Ascending aorta (tissue), 2 donors: ENCODE results near the gene TCEAL8. TPM values are rescaled to one million over a fixed set of nuclear protein-coding genes. Genes with fewer than 3 reads are reported as not detected.

Source experiments
- DNase-seq, 2 donors: peaks; one replicate each; pipeline ENCODE4 v3.0.0-alpha.2; 2019; ENCODE audit warnings: low spot score in 2 of 2
- H3K27ac ChIP-seq, 2 donors: fragments of 200-600 bp; sonication (generic); one replicate each; pipeline ENCODE4 v1.5.1; 2016 to 2017; ENCODE audit warnings: mild to moderate bottlenecking in 1 of 2
- H3K27me3 ChIP-seq: fragments of 200-600 bp; sonication (generic); one replicate; pipeline ENCODE4 v1.5.1; 2017
- H3K36me3 ChIP-seq, 2 donors: fragments of 200-600 bp; sonication (generic); one replicate each; pipeline ENCODE4 v1.5.1; 2016
- H3K4me1 ChIP-seq, 2 donors: fragments of 200-600 bp; sonication (generic); one replicate each; pipeline ENCODE4 v1.5.1; 2016 to 2017; ENCODE audit warnings: mild to moderate bottlenecking in 1 of 2
- H3K4me3 ChIP-seq, 2 donors: fragments of 200-600 bp; sonication (generic); one replicate each; pipeline ENCODE4 v1.5.1; 2016 to 2017; ENCODE audit warnings: mild to moderate bottlenecking in 1 of 2
- H3K9me3 ChIP-seq, 2 donors: fragments of 200-600 bp; sonication (generic); one replicate each; pipeline ENCODE4 v1.5.1; 2016
- intact Hi-C: fragments of 100-400 bp; cut with DNase I; formaldehyde crosslinking; loops from one replicate; pipeline ENCODE4 v1.15.1; 2023
- total RNA-seq: library from RNA; depleted of rRNA; stranded (reverse); fragments of >200 nt; gene quantifications from one replicate; pipeline ENCODE4 v1.1.0, GENCODE V29; 2016
- TF ChIP-seq, protein P1 (sequence below), 3 experiments: fragments of 200-600 bp in 2 of 3; fragments of 450-650 bp in 1 of 3; sonication (generic) in 2 of 3; IDR thresholded peaks; one replicate each; pipeline ENCODE4 v1.5.1; 2016 to 2019; ENCODE audit warnings: antibody characterized with exemption in 3 of 3, mild to moderate bottlenecking in 1 of 3, moderate library complexity in 1 of 3

Gene TCEAL8
- total RNA-seq, 1 donor from 2014 or later: 39.1 TPM

DNA sequence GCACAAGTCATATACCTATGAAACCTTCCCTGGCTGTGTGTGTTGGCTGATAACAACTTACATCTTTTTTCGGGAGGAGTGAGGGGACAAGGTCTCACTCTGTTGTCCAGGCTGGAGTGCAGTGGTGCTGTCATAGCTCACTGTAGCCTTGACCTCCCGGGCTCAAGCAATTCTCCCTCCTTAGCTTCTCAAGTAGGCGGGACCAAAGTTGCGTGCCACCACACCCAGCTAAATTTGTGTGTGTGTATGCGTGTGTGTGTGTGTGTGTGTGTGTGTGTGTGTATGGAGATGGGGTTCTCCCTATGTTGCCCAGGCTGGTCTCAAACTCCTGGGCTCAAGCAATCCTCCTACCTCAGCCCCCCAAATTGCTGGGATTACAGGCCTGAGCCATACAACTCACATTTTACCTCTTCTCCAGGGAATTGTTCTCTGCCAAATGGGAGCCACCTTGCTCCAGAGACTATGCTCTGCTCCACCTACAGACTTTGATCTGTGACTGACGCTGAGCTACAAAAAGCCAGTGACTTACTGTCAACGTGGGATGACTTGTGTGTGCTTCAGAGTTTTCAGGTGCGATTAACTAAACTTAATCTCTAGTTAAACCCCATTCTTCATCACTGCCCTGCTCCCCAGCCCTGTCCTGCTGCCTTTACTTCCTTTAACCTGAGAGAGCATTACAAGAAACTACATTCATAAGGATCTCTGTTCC lies 42.1 kb downstream of the TCEAL8 start:
- Histone ChIP-seq H3K4me3 (no peak overlapping the region), H3K27me3 (no peaks in the 10 kb centered on the region), H3K4me1 (no peaks in the 10 kb centered on the region), H3K27ac (no peak overlapping the region), H3K36me3 (no peaks in the 10 kb centered on the region), H3K9me3 (no peaks in the 10 kb centered on the region)
- TF ChIP-seq, protein P1, sequence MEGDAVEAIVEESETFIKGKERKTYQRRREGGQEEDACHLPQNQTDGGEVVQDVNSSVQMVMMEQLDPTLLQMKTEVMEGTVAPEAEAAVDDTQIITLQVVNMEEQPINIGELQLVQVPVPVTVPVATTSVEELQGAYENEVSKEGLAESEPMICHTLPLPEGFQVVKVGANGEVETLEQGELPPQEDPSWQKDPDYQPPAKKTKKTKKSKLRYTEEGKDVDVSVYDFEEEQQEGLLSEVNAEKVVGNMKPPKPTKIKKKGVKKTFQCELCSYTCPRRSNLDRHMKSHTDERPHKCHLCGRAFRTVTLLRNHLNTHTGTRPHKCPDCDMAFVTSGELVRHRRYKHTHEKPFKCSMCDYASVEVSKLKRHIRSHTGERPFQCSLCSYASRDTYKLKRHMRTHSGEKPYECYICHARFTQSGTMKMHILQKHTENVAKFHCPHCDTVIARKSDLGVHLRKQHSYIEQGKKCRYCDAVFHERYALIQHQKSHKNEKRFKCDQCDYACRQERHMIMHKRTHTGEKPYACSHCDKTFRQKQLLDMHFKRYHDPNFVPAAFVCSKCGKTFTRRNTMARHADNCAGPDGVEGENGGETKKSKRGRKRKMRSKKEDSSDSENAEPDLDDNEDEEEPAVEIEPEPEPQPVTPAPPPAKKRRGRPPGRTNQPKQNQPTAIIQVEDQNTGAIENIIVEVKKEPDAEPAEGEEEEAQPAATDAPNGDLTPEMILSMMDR (IDR thresholded peaks at IDR 0.05): no peak
- no peak for DNase-seq
- intact Hi-C loops: loop anchor here (10.0 kb wide), 1 partner anchor 142 kb away; the partner anchor contains the start of gene TCEAL9

GRCh38 chrX:103211012-103211715 lies 43.8 kb downstream of the TCEAL8 start:
- H3K27ac ChIP-seq: no peak overlapping the region
- H3K27me3 ChIP-seq: no peaks in the 10 kb centered on the region
- H3K4me1 ChIP-seq: no peaks in the 10 kb centered on the region
- H3K4me3 ChIP-seq: no peak overlapping the region
- intact Hi-C loops: loop anchor here (1.0 to 10.0 kb wide), 2 partner anchors 144 to 253 kb away; partner anchors contain the start of gene TCEAL9
- H3K36me3 ChIP-seq: no peaks in the 10 kb centered on the region
- TF ChIP-seq, protein P1 (IDR thresholded peaks at IDR 0.05): peak; percentile 24 to 53 (median 39)
- DNase-seq: peak in 1 of 2 donors; percentile 65
- no peaks in the 10 kb centered on the region for H3K9me3 ChIP-seq

DNA sequence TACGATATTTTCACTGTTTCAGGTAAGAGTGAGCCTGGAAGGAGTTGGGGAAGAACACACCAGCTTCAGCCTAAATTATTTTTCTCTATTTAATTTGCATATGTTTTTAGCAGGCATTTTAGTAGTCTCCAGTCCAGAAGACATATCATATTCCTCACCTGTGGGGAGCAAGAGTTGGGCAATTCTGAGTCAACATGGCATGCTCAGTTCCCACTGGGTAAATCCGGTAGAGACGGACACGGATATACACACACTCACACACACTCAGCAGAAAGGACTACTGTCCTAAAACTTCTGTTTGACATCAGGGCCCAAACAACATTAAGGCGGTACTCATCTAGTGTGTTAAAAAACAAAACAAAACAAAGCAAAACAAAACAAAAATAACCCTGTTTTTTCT lies 44.9 kb downstream of the TCEAL8 start:
- TF ChIP-seq, protein P1 (IDR thresholded peaks at IDR 0.05): no peak
- Histone ChIP-seq H3K27ac (no peak overlapping the region), H3K27me3 (no peaks in the 10 kb centered on the region), H3K9me3 (no peaks in the 10 kb centered on the region), H3K4me1 (no peaks in the 10 kb centered on the region), H3K4me3 (no peak overlapping the region), H3K36me3 (no peaks in the 10 kb centered on the region)
- DNase-seq: no peak
- intact Hi-C loops: loop anchor here (10.0 kb wide), 1 partner anchor 145 kb away; the partner anchor contains the start of gene TCEAL9

Other genes with a start within 250 kb of the TCEAL8 start
- gene BEX1, start 191.0 kb downstream of the TCEAL8 start, total RNA-seq: not detected
- not detected for gene NXF3, start 162.0 kb downstream of the TCEAL8 start, total RNA-seq
- gene BEX4, start 40.0 kb downstream of the TCEAL8 start, total RNA-seq: 11.0 TPM
- not detected for gene TCEAL5, start 21.6 kb upstream of the TCEAL8 start, total RNA-seq
- gene BEX2, start 55.8 kb upstream of the TCEAL8 start, total RNA-seq: 2.0 TPM
- not detected for gene TCEAL7, start 75.1 kb upstream of the TCEAL8 start, total RNA-seq
- gene TCEAL9, start 101.4 kb upstream of the TCEAL8 start, total RNA-seq: 20.9 TPM
- gene BEX3, start 121.4 kb upstream of the TCEAL8 start, total RNA-seq: 32.1 TPM